Smooth muscle cell (in vitro differentiated cells): Measurements from ENCODE around the gene BLVRB. TPM values are rescaled to one million over a fixed set of nuclear protein-coding genes. Genes with fewer than 3 reads are reported as not detected.

Source experiments
- DNase-seq: peaks from one replicate; lab custom pipeline; 2025; ENCODE audit not compliant: unreplicated experiment; lab: John Stamatoyannopoulos, UW
- H2AFZ ChIP-seq: fragments of 200-600 bp; sonication (generic); 2 replicates; pipeline ENCODE4 v1.6.0; 2016; ENCODE audit warnings: antibody characterized with exemption, low read depth, mild to moderate bottlenecking
- H3F3A ChIP-seq: fragments of 200-600 bp; sonication (generic); 2 replicates; pipeline ENCODE4 v1.6.0; 2017; ENCODE audit warnings: antibody characterized with exemption, low read depth
- H3K27ac ChIP-seq: fragments of 200-600 bp; sonication (generic); 2 replicates; pipeline ENCODE4 v1.5.1; 2016; ENCODE audit warnings: low read depth, mild to moderate bottlenecking
- H3K27me3 ChIP-seq: fragments of 200-600 bp; sonication (generic); 2 replicates; pipeline ENCODE4 v1.6.1; 2016; ENCODE audit warnings: low read depth, mild to moderate bottlenecking
- H3K36me3 ChIP-seq: fragments of 200-600 bp; sonication (generic); 2 replicates; pipeline ENCODE4 v1.5.1; 2016; ENCODE audit warnings: low read depth
- H3K4me1 ChIP-seq: fragments of 200-600 bp; sonication (generic); 2 replicates; pipeline ENCODE4 v1.5.1; 2016; ENCODE audit warnings: low read depth
- H3K4me2 ChIP-seq: fragments of 200-600 bp; sonication (generic); 2 replicates; pipeline ENCODE4 v1.6.0; 2016; ENCODE audit warnings: mild to moderate bottlenecking
- H3K4me3 ChIP-seq: fragments of 200-600 bp; sonication (generic); 2 replicates; pipeline ENCODE4 v1.5.1; 2016; ENCODE audit warnings: mild to moderate bottlenecking
- H3K79me2 ChIP-seq: fragments of 200-600 bp; sonication (generic); 2 replicates; pipeline ENCODE4 v1.6.0; 2016; ENCODE audit warnings: low read depth, mild to moderate bottlenecking
- H3K9ac ChIP-seq: fragments of 200-600 bp; sonication (generic); 2 replicates; pipeline ENCODE4 v1.6.0; 2016; ENCODE audit warnings: low read depth
- H3K9me3 ChIP-seq: fragments of 200-600 bp; sonication (generic); replicated peaks from 2 replicates; pipeline ENCODE4 v1.5.1; 2016; ENCODE audit warnings: low read depth
- H4K20me1 ChIP-seq: fragments of 200-600 bp; sonication (generic); 2 replicates; pipeline ENCODE4 v1.6.0; 2016; ENCODE audit warnings: low read depth
- WGBS: methylation state at CpG from one replicate; pipeline ENCODE4 v1.1.7; 2016; ENCODE audit warnings: low lambda C conversion rate; 5-methylcytosine and 5-hydroxymethylcytosine counted together
- polyA plus RNA-seq: library from polyadenylated mRNA; unstranded; fragments of >200 nt; fragmentation: Nextera tagmentation; extraction: Ambion mirVana; gene quantifications from 2 replicates; pipeline ENCODE4 v1.2.1, GENCODE V29; 2016
- total RNA-seq: library from RNA; depleted of rRNA; stranded (reverse); fragments of >200 nt; gene quantifications from 2 replicates; pipeline ENCODE4 v1.2.3, GENCODE V29; 2014
- TF ChIP-seq, protein P1 (sequence below): fragments of 200-600 bp; sonication (generic); IDR thresholded peaks from 2 replicates; pipeline ENCODE4 v1.5.1; 2017; ENCODE audit warnings: borderline replicate concordance, mild to moderate bottlenecking, antibody characterized with exemption; ENCODE audit not compliant: insufficient read depth, poor library complexity, severe bottlenecking

The BLVRB gene
- total and polyA plus RNA-seq, 2 experiments from 2014 or later, result 50.3 to 86.4 TPM

DNA sequence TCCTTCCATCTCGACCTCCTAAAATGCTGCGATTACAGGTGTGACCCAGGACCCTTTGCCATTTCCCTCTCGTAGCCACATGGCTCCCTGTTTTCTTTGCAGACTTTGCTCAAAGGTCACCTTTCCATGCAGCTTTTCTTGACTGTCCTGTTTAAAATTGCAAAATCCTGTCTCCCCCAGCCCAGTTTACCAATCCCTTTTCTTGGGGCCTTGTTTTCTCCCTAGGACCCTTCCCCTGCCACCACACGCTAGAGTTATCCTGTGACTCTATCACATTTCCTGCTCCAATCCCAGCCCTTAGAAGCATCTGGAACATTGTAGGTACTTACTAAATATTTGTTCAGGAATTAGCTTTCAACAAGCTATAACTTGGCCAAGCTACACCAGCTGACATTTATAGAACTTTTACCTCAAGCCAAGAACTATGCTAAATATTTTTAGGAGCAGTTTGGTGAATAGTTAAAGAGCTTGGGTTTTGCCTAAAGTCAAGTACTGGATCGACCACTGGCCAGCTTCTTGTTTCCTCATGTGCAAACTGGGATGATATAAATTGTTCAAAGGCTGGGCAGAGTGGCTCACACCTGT, 12.3 kb downstream of the BLVRB start:
- no peak overlapping the region for H3K4me3 ChIP-seq
- no peaks in the 10 kb centered on the region for H3K27me3 ChIP-seq
- H3K9me3 ChIP-seq, result no peaks in the 10 kb centered on the region
- TF ChIP-seq, protein P1, sequence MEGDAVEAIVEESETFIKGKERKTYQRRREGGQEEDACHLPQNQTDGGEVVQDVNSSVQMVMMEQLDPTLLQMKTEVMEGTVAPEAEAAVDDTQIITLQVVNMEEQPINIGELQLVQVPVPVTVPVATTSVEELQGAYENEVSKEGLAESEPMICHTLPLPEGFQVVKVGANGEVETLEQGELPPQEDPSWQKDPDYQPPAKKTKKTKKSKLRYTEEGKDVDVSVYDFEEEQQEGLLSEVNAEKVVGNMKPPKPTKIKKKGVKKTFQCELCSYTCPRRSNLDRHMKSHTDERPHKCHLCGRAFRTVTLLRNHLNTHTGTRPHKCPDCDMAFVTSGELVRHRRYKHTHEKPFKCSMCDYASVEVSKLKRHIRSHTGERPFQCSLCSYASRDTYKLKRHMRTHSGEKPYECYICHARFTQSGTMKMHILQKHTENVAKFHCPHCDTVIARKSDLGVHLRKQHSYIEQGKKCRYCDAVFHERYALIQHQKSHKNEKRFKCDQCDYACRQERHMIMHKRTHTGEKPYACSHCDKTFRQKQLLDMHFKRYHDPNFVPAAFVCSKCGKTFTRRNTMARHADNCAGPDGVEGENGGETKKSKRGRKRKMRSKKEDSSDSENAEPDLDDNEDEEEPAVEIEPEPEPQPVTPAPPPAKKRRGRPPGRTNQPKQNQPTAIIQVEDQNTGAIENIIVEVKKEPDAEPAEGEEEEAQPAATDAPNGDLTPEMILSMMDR, result no peak
- no peak overlapping the region for H3K4me2 ChIP-seq
- H2AFZ ChIP-seq, result no peak overlapping the region
- DNase-seq, result no peak
- no peak overlapping the region for H3K9ac ChIP-seq
- H3K4me1 ChIP-seq, result no peaks in the 10 kb centered on the region
- 93% methylated on average over 5 of the region's 5 CpGs for WGBS
- H3K27ac ChIP-seq, result no peak overlapping the region
- no peaks in the 10 kb centered on the region for H4K20me1 ChIP-seq
- no peaks in the 10 kb centered on the region for H3K36me3 ChIP-seq
- H3F3A ChIP-seq, result no peaks in the 10 kb centered on the region
- H3K79me2 ChIP-seq, result no peaks in the 10 kb centered on the region

- Histone ChIP-seq H3K4me1 (no peaks in the 10 kb centered on the region), H3F3A (no peaks in the 10 kb centered on the region), H2AFZ (no peak overlapping the region), H3K27ac (no peak overlapping the region), H3K79me2 (no peaks in the 10 kb centered on the region), H3K4me2 (no peak overlapping the region), H3K9me3 (no peaks in the 10 kb centered on the region), H3K27me3 (no peaks in the 10 kb centered on the region), H3K9ac (no peak overlapping the region), H4K20me1 (no peaks in the 10 kb centered on the region), H3K36me3 (no peaks in the 10 kb centered on the region), H3K4me3 (no peak overlapping the region)
- TF ChIP-seq, protein P1, result no peak
- 84% methylated on average over 5 of the region's 5 CpGs for WGBS
- no peak for DNase-seq
Observed at GRCh38 chr19:40452016-40452415, 13.5 kb downstream of the BLVRB start.

DNA sequence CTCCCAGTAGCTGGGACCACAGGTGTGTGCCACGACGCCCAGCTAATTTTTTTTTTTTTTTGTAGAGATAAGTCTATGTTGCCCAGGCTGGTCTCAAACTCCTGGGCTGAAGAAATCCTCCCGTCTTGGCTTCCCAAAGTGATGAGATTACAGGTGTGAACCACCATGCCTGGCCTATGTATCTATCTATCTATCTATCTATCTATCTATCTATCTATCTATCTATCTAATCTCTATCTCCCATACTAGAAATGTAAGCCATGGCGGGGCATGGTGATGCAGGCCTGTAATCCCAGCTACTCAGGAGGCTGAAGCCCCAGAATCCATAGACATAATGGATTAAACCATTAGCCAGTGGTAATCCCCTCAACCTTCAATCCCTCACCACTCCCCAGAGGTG, 14.9 kb downstream of the BLVRB start:
- Histone ChIP-seq H3K4me2 (no peak overlapping the region), H3K36me3 (no peaks in the 10 kb centered on the region), H3F3A (peaks cover under 1% of the 10 kb centered on the region), H3K9me3 (no peaks in the 10 kb centered on the region), H3K4me3 (no peak overlapping the region), H4K20me1 (no peaks in the 10 kb centered on the region), H3K27ac (no peak overlapping the region), H3K4me1 (peaks cover 8% of the 10 kb centered on the region), H3K79me2 (no peaks in the 10 kb centered on the region), H3K9ac (no peak overlapping the region), H2AFZ (no peak overlapping the region), H3K27me3 (no peaks in the 10 kb centered on the region)
- DNase-seq, result no peak
- TF ChIP-seq, protein P1, result no peak
- 93% methylated on average over 4 of the region's 4 CpGs for WGBS

GRCh38 chr19:40449506-40449905, 16.0 kb downstream of the BLVRB start:
- H3K9ac ChIP-seq, result no peak overlapping the region
- H3K4me1 ChIP-seq, result peaks cover 14% of the 10 kb centered on the region
- H3K9me3 ChIP-seq, result no peaks in the 10 kb centered on the region
- H3K79me2 ChIP-seq, result no peaks in the 10 kb centered on the region
- no peak overlapping the region for H2AFZ ChIP-seq
- H3K36me3 ChIP-seq, result no peaks in the 10 kb centered on the region
- peaks cover 9% of the 10 kb centered on the region for H3F3A ChIP-seq
- WGBS, result 96% methylated on average over 4 of the region's 4 CpGs
- no peak overlapping the region for H3K4me3 ChIP-seq
- H3K27me3 ChIP-seq, result no peaks in the 10 kb centered on the region
- H3K27ac ChIP-seq, result no peak overlapping the region
- no peak for DNase-seq
- TF ChIP-seq, protein P1, result no peak
- H3K4me2 ChIP-seq, result no peak overlapping the region
- H4K20me1 ChIP-seq, result no peaks in the 10 kb centered on the region
